GM19397 (cell line): ENCODE measurements around the gene FAM78A.
A peak's percentile ranks its signal among the peaks of the same experiment; 100 is the strongest.
"Not testable (repeated sequence)": the region's sequence is repeated elsewhere in the genome, so short reads cannot be mapped to it uniquely, and the experiment has no call there.

Source experiments
- ATAC-seq: cut with Tn5 transposase; IDR thresholded peaks from one replicate; pipeline ENCODE4 v1.9.1; 2021; ENCODE audit warnings: mild to moderate bottlenecking, moderate library complexity; ENCODE audit not compliant: unreplicated experiment

The FAM78A gene

DNA sequence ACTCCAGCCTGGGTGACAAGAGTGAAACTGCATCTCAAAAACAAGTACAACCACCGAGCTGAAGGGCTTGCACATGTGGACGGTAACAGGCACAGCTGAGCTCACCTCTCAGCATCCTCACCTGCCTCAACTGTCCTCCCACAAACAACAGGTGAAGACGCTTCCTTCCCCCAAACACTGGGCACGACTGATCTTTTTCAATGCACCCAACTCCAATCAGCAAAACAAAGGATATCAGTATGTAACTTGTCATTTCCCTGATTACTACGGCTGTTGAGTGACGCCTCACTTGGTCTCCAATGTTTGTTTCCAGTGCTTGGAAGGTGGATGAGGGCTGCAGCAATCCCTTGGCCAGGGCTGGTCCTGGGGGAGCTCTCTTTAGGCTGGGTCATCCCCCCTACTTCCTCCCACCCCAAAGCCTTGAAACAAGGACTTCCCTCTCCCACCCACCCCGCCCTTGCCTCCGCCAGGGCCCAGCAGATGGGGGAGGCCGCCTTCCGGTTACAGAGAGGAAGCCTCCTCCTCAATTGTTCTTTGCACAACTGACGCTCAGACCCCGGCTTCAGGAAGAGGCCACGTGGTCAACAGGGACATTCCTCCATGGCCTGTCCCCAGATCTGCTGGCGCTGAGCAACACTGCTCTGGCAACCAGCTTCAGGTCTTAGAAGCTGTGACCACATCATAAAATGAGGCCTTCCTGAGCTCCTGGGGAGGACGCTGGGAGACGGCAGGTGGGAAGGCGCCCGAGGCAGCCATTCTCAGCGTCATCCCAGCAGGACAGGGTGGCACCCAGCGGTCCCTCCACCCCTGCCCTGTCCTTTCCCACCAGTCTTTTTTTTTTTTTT is 5.9 kb downstream of the FAM78A start:
- ATAC-seq = no peak

DNA sequence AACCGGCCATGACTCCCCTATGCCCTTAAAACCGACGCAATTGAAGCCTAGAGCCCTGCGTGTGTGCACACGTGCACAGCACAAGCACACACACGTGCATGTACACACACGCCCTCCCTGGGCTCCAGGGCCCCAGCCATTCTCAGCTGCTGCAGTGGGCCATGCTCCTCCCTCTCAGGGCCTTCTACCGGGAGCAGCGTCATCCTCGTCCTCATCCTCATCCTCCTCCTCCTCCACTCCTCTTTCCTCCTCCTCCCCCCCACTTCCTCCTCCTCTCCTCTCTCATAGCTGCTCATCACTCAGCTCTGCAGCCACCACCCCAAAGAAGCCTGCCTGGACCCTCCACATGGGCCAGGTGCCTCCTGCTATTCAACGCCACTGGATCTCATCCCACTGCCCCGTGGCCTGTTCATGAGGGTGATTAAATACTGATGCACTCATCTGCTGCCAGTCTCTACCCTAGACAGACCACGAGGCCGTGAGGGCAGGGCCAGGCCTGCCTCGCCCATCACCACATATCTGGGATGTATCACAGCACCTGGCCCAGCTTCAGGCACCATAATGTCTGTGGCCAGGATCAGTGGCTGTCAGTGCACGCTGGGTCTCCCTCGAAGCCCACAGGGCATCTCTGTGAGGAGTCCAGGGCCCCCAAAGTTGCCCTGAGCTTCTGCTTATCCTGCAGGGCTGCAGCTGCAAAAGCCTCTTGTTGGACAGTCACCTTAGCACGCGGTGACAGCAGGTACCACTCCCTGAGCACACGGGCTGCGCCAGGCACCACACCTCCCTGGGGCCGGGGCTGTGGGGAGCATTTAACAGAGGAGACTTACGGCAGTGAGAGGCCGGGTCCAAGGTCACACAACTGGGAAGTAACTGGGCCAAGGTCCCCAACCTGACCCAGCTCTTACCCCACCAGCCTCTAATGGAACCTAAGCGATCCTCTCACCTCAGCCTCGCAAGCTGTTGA is 9.8 kb downstream of the FAM78A start:
- ATAC-seq = no peak

DNA sequence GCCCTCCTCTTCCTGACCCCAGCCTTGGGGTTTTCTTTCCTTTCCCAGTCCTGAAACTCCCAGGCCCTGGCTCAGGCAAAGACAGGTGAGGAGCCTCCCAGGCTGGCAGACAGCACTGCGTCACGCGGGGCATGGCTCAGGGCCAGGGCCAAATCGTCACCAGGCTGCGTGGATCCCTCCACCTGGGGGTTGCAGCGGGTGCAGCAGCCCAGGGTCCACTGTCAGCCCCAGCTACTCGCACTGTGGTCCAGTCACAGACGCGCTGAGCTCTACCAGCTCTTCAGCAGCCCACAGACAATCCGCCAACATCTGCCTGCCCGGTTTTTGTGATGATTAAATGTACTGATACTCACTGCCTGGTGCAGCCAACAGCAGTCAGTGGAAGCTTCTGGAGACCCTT is 12.1 kb downstream of the FAM78A start:
- no peak for ATAC-seq

DNA sequence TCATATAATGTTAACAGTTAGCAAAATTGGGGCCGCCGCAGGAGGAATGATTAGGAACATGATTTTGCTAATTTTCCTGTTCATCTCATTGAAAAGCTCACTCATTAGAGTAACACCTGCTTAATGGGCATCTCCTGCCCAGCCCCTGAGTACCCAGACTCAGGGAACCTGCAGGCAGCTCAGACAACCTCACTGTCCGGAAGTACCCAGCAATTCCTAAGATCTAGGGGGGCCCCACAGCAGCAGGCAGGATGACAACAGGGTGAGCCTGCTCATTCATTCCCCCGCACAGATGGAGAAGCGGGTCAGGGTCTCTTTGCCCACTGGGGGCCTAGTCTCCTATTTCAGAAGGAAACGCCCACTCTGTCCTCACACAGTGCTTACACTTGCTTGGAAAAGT is 12.6 kb downstream of the FAM78A start:
- no peak for ATAC-seq

DNA sequence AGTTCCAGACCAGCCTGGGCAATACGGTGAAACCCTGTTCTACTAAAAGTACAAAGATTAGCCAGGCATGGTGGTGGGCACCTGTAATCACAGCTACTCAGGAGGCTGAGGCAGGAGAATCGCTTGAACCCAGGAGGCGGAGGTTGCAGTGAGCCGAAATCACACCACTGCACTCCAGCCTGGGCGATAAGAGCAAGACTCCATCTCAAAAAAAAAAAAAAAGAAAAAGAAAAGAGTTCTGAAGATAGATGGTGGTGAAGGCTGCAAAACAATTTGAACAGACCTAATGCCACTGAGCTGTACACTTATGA is 13.3 kb downstream of the FAM78A start:
- ATAC-seq = not testable (repeated sequence)

DNA sequence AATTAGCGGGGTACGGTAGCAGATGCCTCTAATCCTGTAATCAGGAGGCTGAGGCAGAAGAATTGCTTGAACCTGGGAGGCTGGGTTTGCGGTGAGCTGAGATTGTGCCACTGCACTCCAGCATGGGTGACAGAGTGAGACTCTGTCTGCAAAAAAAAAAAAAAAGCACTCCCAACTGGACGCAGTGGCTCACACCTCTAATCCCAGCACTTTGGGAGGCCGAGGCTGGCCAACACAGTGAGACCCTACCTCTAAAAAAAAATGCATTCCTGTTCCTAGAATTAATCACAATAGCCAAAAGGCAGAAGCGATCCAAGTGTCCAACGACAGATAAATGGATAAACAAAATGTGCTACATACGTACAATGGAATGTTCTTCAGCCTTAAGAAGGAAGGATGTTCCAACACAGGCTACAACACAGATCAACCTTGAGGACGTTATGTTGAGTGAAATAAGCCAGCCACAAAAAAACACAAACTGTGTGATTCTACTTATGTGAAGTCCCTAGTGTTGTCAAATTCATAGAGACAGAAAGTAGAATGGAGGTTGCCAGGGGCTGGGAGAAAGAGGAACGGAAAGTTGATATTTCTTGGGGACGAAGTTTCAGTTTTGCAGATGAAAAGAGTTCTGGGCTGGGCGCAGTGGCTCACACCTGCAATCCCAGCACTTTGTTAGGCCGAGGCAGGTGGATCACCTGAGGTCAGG is 13.8 kb downstream of the FAM78A start:
- ATAC-seq = no peak

DNA sequence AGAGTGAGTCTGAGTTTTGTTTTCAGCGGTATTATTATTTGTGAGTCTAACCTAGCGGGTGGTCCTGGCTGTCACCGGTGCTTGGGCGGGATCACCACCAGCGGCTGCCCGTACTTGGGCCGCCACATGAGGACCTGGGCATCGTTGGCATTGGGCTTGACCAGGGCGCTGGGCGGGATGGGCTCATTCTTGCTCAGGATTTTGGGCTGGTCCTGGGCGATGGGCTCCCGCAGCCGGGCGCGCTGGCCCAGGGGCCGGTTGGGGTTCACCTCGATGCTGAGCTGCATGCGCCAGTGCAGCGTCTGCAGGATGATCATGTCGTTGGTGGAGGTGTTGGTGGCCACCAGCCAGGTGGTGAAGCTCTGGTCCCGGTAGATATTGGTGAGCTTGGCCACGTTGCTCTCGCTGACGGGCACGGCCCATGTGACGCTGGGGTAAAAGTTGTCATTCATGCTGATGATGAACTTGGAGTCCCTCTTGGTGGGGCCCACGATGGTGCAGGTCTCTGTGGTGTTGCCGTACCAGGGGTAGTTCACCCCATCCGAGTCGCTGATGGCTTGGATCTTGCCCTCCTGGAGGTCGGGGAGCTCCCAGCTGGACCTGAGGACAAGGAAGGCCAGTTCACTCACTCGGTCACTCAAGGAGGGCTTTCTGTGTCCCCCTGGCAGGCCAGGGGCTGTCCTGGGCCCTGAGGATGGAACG is 15.4 kb downstream of the FAM78A start:
- no peak for ATAC-seq

DNA sequence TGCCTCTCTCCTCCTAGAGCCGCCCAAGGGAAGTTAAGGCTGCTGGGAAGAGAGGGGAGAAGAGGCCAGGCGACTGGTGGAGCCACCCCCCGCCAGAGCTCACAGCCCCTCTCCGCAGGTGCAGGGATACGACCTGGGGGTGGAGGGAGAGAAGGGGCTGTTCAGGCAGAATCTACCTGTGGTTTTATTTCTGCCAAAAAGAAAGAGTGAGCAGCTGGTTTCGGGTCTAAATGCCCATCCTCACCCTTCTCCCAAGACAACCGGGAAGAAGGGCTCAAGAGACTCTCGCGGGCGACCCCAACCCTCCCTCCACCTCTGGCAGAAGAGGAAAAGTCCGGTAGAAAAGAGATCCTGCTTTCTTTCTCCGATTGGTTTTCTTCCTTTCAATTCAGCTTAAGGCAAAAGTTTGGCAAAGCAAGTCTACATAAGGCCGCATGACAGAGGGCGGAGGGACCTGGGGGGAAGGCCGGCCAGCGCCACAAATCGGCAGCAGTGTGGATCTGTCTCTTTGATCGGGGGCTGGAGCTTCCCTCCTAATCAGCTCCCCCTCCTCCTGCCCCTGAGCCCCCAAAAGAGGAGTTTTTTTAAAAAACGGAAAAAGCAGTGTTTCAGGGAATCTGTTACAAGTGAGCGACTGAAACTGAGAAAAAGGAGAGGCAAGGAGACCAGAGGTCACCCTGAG is 16.3 kb downstream of the FAM78A start:
- ATAC-seq = no peak

DNA sequence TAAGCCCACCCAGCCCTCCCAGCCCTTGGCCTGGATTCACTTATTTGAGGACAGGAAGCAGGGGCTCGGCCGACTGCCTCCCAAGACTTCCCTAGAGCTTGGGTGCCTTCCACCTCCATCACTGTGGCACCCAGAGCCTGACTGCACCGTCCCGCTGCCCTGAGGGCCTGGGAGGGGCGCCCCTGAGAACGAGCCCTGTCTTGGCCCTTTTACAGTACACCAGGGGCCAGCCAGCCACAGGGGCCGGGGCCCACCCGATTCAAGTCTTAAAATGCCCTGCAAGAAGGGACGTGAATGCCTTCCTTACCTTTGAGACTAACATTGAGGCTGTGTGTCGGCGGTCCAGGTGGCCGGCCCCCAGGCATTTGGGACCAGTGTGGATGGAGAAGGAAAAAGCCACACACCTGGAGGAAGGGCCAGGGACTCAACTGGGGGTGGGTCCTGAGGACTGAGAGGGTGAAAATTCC is 16.8 kb downstream of the FAM78A start:
- no peak for ATAC-seq

DNA sequence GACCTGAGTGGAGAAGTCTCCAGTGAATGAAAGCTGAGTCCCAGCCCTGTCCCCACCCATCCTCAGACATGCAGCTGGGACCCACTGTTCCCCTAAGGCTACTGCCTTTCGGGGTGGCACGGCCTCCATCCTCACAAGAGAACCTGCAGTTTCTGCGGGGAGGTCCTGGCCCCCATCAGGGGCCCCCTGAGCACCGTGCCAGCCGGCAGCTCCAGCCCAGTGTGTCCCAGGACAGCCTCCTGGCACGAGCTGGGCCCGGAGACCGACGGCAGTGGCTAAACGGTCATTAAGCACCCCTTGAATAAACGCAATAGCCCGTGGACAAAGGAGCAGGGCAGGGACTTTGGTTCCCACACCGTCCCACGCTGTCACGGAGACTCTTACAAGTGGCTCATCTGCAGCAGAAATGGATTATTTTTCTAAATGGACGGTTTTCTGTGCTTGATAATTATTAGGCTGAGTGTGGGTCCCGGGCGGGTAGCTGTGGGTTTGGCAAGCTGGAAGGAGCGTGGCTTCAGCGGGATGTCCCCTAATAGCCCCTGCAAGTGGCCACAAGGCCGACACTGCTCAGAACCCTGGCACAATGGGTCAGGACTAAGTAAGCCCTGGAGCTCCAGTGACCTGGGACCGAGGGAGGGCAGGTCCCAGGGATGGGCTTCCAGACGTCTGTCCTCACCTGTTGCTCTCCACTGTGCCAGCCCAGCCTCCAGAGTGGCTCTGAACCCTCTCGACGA is 17.4 kb downstream of the FAM78A start:
- ATAC-seq = no peak

DNA sequence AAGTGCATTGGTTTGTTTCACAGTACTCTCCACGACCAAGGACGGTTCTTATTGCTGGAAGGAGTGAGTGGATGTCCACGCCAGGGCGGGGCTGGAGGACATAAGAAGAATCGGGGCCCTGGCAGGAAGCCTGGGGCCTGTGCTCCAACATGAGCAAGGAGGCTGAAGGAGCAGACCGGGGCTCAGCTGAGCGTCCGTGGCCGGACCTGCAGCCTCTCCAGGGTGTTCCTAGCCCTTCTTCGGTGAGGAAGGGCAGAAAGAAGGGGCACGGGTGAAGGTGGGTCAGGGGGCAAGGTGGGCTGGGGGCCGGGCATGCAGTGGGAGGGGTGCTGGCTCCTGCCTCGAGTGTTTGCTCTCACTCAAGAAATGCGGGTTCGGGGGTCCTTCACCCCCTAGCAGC is 18.1 kb downstream of the FAM78A start:
- no peak for ATAC-seq

DNA sequence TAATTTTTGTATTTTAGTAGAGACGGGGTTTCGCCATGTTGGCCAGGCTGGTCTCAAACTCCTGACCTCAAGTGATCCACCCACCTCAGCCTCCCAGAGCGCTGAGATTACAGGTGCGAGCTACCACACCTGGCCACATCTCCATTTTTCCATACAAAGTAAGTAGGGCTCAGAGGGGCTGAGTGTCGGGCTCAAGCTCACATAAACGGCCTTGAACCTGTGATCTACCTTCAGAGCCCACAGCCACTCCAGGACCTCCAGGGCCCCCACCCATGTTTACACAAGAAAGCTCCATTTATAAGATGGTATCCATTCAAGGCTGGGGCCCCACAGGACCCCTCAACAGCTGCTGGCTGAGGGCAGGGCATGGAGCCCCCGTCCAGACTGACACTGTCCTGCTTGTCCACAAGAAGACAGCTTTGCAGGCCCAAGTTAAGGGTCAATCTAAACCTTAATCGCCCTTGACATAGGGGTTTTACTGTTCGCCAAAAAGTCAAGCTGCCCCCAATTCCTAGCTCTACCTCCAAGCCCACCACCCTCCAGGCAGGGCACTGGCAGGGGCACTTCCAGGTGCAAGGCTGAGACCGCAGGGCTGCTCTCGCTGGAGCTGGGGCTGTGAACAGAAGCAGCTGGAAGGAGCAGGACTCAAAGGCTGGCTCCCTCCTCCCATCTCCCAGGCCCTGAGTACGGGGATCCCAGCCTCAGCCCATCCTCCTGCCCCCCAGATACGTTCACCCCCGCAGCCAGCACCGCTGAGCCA is 18.9 kb downstream of the FAM78A start:
- no peak for ATAC-seq

DNA sequence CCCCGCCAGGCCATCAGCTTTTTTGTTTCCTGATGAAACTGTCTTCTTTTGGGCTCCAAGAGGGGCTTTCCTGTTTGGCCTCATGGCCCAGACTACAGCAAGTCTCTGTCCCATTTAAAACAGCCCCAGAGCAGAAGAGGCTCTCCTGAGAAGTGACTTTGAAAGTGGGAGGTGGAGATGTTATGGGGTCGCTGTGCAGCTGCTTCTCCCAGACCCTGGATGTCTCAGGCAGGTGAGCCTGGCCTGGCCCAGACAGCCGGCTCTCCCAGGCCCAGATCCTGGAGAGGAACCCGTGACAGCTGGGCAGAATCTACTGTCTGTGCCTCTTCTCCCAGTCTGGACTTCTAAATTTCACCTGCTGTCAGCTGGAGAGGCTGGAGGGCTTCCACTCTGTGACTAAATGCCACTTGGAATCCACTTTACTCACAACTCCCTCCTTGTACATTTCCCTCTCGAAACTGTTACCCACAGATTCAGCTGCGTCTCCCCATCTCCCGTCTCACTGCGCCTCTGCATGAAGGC is 20.6 kb downstream of the FAM78A start:
- ATAC-seq = no peak

DNA sequence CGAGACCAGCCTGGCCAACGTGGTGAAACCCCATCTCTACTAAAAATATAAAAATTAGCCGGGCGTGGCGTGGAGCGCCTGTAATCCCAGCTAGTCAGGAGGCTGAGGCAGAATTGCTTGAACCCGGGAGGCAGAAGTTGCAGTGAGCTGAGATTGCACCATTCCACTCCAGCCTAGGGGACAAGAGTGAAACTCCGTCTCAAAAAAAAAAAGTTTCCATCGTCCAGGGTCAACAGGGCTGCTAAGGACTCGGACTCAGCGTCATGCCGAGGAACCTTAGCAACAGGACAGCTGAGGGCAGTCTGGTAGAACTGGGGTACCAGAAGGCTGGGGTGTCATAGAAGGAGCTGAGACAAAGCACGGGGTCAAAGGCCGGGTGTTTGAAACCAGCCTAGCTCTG is 21.7 kb downstream of the FAM78A start:
- no peak for ATAC-seq

DNA sequence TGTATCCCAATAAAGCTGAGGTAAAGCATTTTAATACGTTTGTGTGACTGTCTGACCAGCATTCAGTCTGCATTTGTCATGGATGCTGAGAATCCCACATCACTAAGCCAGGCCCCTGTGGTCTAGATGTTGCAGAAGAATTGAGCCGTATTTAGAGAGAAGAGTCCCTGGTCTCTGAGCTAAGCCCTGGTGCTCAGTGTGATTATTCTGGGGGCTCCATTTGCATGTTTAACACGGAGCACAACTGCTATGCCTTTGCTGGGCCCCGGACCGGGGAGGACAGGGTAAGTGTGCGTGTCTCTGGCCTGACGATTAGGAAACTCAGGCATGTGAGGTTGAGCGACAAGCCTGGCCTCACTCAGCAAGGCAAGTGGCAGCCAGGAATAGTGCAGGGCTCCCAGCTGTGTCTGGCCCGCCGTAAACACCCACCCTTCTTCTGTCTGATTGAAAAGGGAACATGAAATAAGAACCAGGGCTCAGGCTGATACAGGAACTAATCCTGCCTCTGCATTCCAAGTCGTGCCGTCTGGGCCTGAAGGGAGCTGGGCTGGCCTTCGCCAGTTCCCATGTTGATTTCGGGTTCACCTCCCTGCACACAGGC is 22.3 kb downstream of the FAM78A start:
- ATAC-seq = no peak

DNA sequence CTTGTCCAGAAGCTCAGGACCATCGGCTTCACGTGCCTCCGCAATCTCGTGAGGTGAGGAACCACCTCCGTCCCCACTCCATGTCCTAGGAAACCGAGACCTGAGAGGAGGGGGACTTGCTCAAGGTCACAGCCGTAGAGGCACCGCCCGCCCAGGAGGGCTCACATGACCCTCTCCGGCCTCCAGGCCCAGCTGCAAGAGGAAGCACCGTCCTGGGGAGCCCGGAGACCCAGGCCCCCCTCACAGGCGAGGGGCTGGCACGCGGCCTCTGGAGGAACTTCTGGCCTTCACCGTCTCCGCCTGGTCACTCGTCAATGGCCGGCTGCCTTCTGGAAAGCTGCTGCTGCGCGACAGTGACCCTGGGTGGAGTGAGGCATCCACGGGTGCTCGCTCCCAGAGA is 24.2 kb downstream of the FAM78A start:
- ATAC-seq = peak; percentile 1

DNA sequence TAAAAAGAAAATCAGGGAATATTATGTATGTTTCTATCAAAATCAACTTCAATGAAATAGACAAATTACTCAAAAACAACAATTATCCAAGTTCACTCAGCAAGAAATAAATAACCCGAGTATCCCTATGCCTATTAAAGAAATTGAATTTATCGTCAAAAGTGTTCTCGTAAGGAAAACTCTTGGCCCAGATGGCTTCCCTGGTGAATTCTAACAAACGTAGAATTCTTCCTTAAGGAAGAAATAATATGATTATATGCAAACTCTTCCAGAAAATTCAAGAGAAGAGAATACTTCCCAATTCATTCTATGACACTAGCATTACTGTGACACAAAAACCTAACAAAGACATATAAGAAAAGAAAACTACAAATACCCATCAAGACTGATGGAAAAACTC is 29.7 kb downstream of the FAM78A start:
- ATAC-seq = no peak

DNA sequence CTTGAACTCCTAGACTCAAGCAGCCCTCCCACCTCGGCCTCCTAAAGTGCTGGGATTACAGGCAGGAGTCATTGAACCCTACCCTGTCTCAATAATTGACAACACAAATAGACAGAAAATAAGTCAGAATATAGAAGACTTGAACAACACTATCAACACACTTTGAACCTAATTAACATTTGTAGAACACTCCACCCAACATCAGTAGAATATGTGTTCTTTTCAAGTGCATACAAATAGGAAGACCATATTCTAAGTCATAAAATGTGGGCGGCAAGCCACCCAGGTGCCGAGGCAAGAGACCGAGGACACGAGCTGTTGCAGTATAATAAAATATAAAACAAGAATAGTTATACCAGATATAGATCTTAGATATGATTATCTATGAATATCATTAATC is 32.0 kb downstream of the FAM78A start:
- ATAC-seq = not testable (repeated sequence)
